B cell (primary cell): ENCODE data around the gene OASL. TPM values are rescaled to one million over a fixed set of nuclear protein-coding genes. Genes with fewer than 3 reads are reported as not detected.

Experiments
- ATAC-seq: fragments of 200-7000 bp; cut with Tn5 transposase; one replicate; pipeline ENCODE4 v1.10.0; 2021; ENCODE audit warnings: low read depth, mild to moderate bottlenecking, moderate number of reproducible peaks, moderate library complexity
- CTCF ChIA-PET: fragments of 350-600 bp; sonication (Branson Sonifier 250); formaldehyde crosslinking; loops from one replicate; lab custom pipeline; 2021; ENCODE audit warnings: antibody characterized with exemption, inconsistent platforms; lab: Charles Lee
- POLR2A ChIA-PET: fragments of 350-600 bp; sonication (Branson Sonifier 250); formaldehyde crosslinking; loops from one replicate; lab custom pipeline; 2021; ENCODE audit warnings: antibody characterized with exemption; lab: Charles Lee
- DNase-seq: peaks from one replicate; pipeline ENCODE4 v3.0.0; 2013
- H2AFZ ChIP-seq: 2 replicates; pipeline ENCODE4 v1.6.1; 2012; ENCODE audit warnings: mild to moderate bottlenecking, low read depth, low read length; ENCODE audit not compliant: insufficient read depth, poor library complexity, severe bottlenecking
- H3K27ac ChIP-seq, 2 donors: 1 replicate in 1 of 2; 2 replicates in 1 of 2; pipeline ENCODE4 v1.5.1; 2012 to 2013; ENCODE audit warnings: low read length in 2 of 2, mild to moderate bottlenecking in 2 of 2, moderate library complexity in 1 of 2
- H3K27me3 ChIP-seq, 4 experiments: fragments of 200-600 bp in 1 of 4; sonication (generic) in 1 of 4; replicated peaks in 1 of 4; 1 replicate in 2 of 4; 2 replicates in 2 of 4; pipeline versions ENCODE4 v1.6.1 to v1.7.0; 2013 to 2016; ENCODE audit warnings: low read length in 3 of 4, mild to moderate bottlenecking in 2 of 4, mixed read lengths in 1 of 4, moderate library complexity in 1 of 4; ENCODE audit not compliant: insufficient read depth in 4 of 4, control insufficient read depth in 3 of 4; ENCODE audit errors: control extremely low read depth in 1 of 4
- H3K36me3 ChIP-seq, 2 experiments: replicated peaks in 1 of 2; 1 replicate in 1 of 2; 2 replicates in 1 of 2; pipeline versions ENCODE4 v1.6.1 to v1.7.1; 2013; ENCODE audit warnings: low read length in 1 of 2; ENCODE audit not compliant: insufficient read depth in 2 of 2, control insufficient read depth in 1 of 2; ENCODE audit errors: control extremely low read depth in 1 of 2, extremely low read depth in 1 of 2
- H3K4me1 ChIP-seq, 2 donors: fragments of 200-600 bp in 1 of 2; sonication (generic) in 1 of 2; 1 replicate in 1 of 2; 2 replicates in 1 of 2; pipeline versions ENCODE4 v1.5.1 to v1.6.1; 2013 to 2017; ENCODE audit warnings: low read length in 2 of 2; ENCODE audit not compliant: control insufficient read depth in 2 of 2, insufficient read depth in 2 of 2
- H3K4me2 ChIP-seq: replicated peaks from 2 replicates; pipeline ENCODE3; 2012; ENCODE audit warnings: mild to moderate bottlenecking, low read depth, low read length; ENCODE audit not compliant: poor library complexity, severe bottlenecking
- H3K4me3 ChIP-seq, 5 experiments: fragments of 200-600 bp in 1 of 5; sonication (generic) in 1 of 5; 1 replicate in 3 of 5; 2 replicates in 2 of 5; pipeline versions ENCODE4 v1.5.1 to v1.7.0; 2011 to 2016; ENCODE audit warnings: low read length in 4 of 5, mild to moderate bottlenecking in 4 of 5, low read depth in 2 of 5, control low read depth in 1 of 5, moderate library complexity in 1 of 5; ENCODE audit not compliant: insufficient read depth in 1 of 5; ENCODE audit errors: control extremely low read depth in 1 of 5, extremely low read depth in 1 of 5
- H3K79me2 ChIP-seq: fragments of 200-600 bp; sonication (generic); one replicate; pipeline ENCODE4 v1.6.0; 2016; ENCODE audit warnings: low read length; ENCODE audit not compliant: control insufficient read depth, insufficient read depth
- H3K9ac ChIP-seq: fragments of 200-600 bp; sonication (generic); 2 replicates; pipeline ENCODE4 v1.6.1; 2017; ENCODE audit warnings: mild to moderate bottlenecking, low read length, moderate library complexity
- H3K9me3 ChIP-seq, 3 donors: one replicate each; pipeline versions ENCODE4 v1.6.1 to v1.7.1; 2013; ENCODE audit warnings: low read length in 2 of 3; ENCODE audit not compliant: control insufficient read depth in 2 of 3, insufficient read depth in 1 of 3; ENCODE audit errors: control extremely low read depth in 1 of 3
- H4K20me1 ChIP-seq: 2 replicates; pipeline ENCODE4 v1.6.0; 2012; ENCODE audit warnings: mild to moderate bottlenecking, low read length; ENCODE audit not compliant: insufficient read depth, control insufficient read depth, poor library complexity, severe bottlenecking
- H3K27ac Mint-ChIP-seq: one replicate; pipeline ENCODE4 v1.8.0; 2021; ENCODE audit warnings: mixed read lengths
- H3K27me3 Mint-ChIP-seq: one replicate; pipeline ENCODE4 v1.8.0; 2021; ENCODE audit warnings: mixed read lengths
- H3K4me1 Mint-ChIP-seq: one replicate; pipeline ENCODE4 v1.8.0; 2021; ENCODE audit warnings: mixed read lengths
- H3K4me3 Mint-ChIP-seq: one replicate; pipeline ENCODE4 v1.8.0; 2021; ENCODE audit warnings: mixed read lengths
- H3K9me3 Mint-ChIP-seq: one replicate; pipeline ENCODE4 v1.8.0; 2022; ENCODE audit warnings: mixed read lengths; ENCODE audit not compliant: insufficient read depth
- EZH2 ChIP-seq: IDR thresholded peaks from 2 replicates; pipeline ENCODE4 v1.6.1; 2012; ENCODE audit warnings: borderline replicate concordance, low read depth, mild to moderate bottlenecking, moderate library complexity, low read length; ENCODE audit not compliant: insufficient read depth, poor library complexity, severe bottlenecking
- WGBS: methylation state at CpG from one replicate; pipeline ENCODE4 v1.1.5; 2013; ENCODE audit warnings: missing lambda C conversion rate; ENCODE audit not compliant: insufficient coverage; 5-methylcytosine and 5-hydroxymethylcytosine counted together
- intact Hi-C: fragments of 100-400 bp; cut with micrococcal nuclease; formaldehyde crosslinking; loops from one replicate; pipeline ENCODE4 v1.10.0; 2022
- polyA plus RNA-seq: library from polyadenylated mRNA; depleted of rRNA; stranded (reverse); fragments of >200 nt; gene quantifications from 2 replicates; pipeline ENCODE4 v1.2.3, GENCODE V29; 2012
- total RNA-seq, 2 donors: library from RNA; stranded (reverse); fragments of 120-200 nt in 1 of 2; gene quantifications; 1 replicate in 1 of 2; 2 replicates in 1 of 2; pipeline versions ENCODE4 v1.2.3 to v1.2.4, GENCODE V29; 2013 to 2022
- TF ChIP-seq, protein P1 (sequence below): fragments of 200-600 bp; IDR thresholded peaks from one replicate; pipeline ENCODE4 v1.8.0; 2022; ENCODE audit warnings: antibody characterized with exemption, mild to moderate bottlenecking

Gene OASL
- total and polyA plus RNA-seq, 2 donors (not counting 1 experiment from before 2014, with no cell fraction given): 0.18 to 1.1 TPM

DNA sequence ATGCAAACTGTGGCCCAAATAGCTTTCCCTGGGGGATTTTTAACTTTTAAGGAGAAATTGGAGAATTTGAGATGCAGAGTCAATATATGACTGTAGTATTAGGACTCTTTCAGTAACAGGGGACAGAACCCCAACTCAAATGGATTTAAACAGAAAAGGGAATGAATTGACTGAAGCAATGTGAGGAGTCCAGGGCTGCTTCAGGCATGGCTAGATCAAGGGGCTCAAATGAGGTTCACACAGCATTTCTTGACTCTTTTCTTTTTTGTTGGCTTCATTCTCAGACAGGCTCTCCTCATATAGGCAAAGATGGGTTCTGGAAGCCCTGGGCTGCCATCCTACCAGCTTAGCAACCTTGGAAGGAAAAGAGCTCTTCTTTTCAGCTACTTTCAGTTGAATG lies 47.1 kb downstream of the OASL start:
- intact Hi-C loops: no loop called here
- no peaks in the 10 kb centered on the region for H4K20me1 ChIP-seq
- no peaks in the 10 kb centered on the region for H3K4me1 ChIP-seq
- no peaks in the 10 kb centered on the region for H3K36me3 ChIP-seq
- H3K4me3 ChIP-seq: no peak overlapping the region
- no peak overlapping the region for H2AFZ ChIP-seq
- no peak overlapping the region for H3K4me2 ChIP-seq
- H3K79me2 ChIP-seq: no peaks in the 10 kb centered on the region
- TF ChIP-seq, protein P1, sequence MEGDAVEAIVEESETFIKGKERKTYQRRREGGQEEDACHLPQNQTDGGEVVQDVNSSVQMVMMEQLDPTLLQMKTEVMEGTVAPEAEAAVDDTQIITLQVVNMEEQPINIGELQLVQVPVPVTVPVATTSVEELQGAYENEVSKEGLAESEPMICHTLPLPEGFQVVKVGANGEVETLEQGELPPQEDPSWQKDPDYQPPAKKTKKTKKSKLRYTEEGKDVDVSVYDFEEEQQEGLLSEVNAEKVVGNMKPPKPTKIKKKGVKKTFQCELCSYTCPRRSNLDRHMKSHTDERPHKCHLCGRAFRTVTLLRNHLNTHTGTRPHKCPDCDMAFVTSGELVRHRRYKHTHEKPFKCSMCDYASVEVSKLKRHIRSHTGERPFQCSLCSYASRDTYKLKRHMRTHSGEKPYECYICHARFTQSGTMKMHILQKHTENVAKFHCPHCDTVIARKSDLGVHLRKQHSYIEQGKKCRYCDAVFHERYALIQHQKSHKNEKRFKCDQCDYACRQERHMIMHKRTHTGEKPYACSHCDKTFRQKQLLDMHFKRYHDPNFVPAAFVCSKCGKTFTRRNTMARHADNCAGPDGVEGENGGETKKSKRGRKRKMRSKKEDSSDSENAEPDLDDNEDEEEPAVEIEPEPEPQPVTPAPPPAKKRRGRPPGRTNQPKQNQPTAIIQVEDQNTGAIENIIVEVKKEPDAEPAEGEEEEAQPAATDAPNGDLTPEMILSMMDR: no peak
- no peak for TF ChIP-seq EZH2
- ChIA-PET POLR2A (no interaction called here), CTCF (interaction anchor here (1.2 kb wide), 1 partner anchor 20 kb away, joined by 4 read pairs; no protein-coding TSS in a partner anchor)
- H3K9me3 ChIP-seq: peaks cover 0 to 4% (median 0%) of the 10 kb centered on the region in 3 donors
- Mint-ChIP-seq H3K27ac (no peak overlapping the region), H3K9me3 (peaks cover 3% of the 10 kb centered on the region), H3K27me3 (peaks cover 22% of the 10 kb centered on the region), H3K4me3 (no peak overlapping the region), H3K4me1 (no peaks in the 10 kb centered on the region)
- H3K9ac ChIP-seq: no peak overlapping the region
- H3K27ac ChIP-seq: no peak overlapping the region
- DNase-seq (no peak), ATAC-seq (no peak)
- H3K27me3 ChIP-seq: peaks cover 0 to 8% (median 0%) of the 10 kb centered on the region in 4 experiments

DNA sequence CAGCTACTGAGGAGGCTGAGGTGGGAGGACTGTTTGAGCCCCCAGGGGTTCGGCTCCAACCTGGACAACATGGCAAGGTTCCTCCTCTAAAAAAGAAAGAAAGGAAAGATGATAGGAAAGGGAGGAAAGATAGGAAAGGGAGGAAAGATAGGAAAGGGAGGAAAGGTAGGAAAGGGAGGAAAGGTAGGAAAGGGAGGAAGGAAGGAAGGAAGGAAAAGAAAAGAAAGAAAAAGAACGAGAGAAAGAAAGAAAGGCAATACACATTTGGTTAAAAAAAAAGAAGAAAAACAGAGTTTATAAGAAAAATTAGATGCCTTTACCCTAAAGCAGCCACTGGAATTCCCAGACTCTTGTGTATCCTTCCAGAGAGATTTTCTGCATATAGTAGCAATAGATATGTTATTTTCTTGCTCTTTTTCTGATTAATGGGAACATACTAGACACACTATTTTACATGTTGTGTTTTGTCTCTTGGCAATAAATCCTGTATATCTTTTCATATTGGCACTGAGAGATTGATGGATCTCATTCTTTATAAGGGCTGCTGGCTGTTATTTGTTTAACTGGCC lies 48.5 kb downstream of the OASL start:
- intact Hi-C loops: no loop called here
- Histone ChIP-seq H3K79me2 (no peaks in the 10 kb centered on the region), H3K9me3 (no peaks in the 10 kb centered on the region), H3K36me3 (no peaks in the 10 kb centered on the region), H3K4me3 (no peak overlapping the region), H3K4me2 (no peak overlapping the region), H2AFZ (no peak overlapping the region), H3K27me3 (peaks cover 0 to 4% (median 0%) of the 10 kb centered on the region in 4 experiments), H3K4me1 (no peaks in the 10 kb centered on the region), H3K27ac (no peak overlapping the region), H4K20me1 (no peaks in the 10 kb centered on the region), H3K9ac (no peak overlapping the region)
- TF ChIP-seq, protein P1: no peak
- TF ChIP-seq EZH2: no peak
- DNase-seq: no peak
- ChIA-PET POLR2A (no interaction called here), CTCF (no interaction called here)
- Mint-ChIP-seq H3K4me3 (no peak overlapping the region), H3K27me3 (peaks cover 19% of the 10 kb centered on the region), H3K9me3 (peaks cover 3% of the 10 kb centered on the region), H3K27ac (no peak overlapping the region), H3K4me1 (no peaks in the 10 kb centered on the region)
- ATAC-seq: no peak
- 100% methylated on average over 1 of the region's 2 CpGs for WGBS
